ENCODE data around the gene ACAP2. TPM values are rescaled to one million over a fixed set of nuclear protein-coding genes. Genes with fewer than 3 reads are reported as not detected.

The ACAP2 gene
- total RNA-seq, 1 experiment from 2014 or later = 42.0 TPM

GRCh38 chr3:195270817-195271409, 171.9 kb downstream of the ACAP2 start, which contains the start of gene XXYLT1 (continued):
- TF ChIP-seq ATF3 (CRISPR knock-in tag; conservative IDR thresholded peaks at IDR 0.05) = no peak
- no peak for TF ChIP-seq OVOL2 (CRISPR knock-in tag; IDR thresholded peaks at IDR 0.05; ENCODE audit: borderline replicate concordance)
- TF ChIP-seq SMAD3 (CRISPR knock-in tag; IDR thresholded peaks at IDR 0.05; ENCODE audit: borderline replicate concordance) = no peak
- TF ChIP-seq ATF1 (CRISPR knock-in tag; IDR thresholded peaks at IDR 0.05) = no peak
- TF ChIP-seq SP1 (CRISPR knock-in tag; conservative IDR thresholded peaks at IDR 0.05) = peak; percentile 95
- TF ChIP-seq NR1H2 (CRISPR knock-in tag; IDR thresholded peaks at IDR 0.05) = no peak
- TF ChIP-seq GABPB1 (CRISPR knock-in tag; IDR thresholded peaks at IDR 0.05) = no peak
- no peak for TF ChIP-seq ELF4 (CRISPR knock-in tag; IDR thresholded peaks at IDR 0.05; ENCODE audit: low read depth)
- TF ChIP-seq ATF2 (CRISPR knock-in tag; IDR thresholded peaks at IDR 0.05; ENCODE audit: borderline replicate concordance, low read depth) = no peak
- TF ChIP-seq ETV6 (CRISPR knock-in tag; IDR thresholded peaks at IDR 0.05) = no peak
- no peak for TF ChIP-seq RELA (CRISPR knock-in tag; IDR thresholded peaks at IDR 0.05; ENCODE audit: borderline replicate concordance)
- TF ChIP-seq NFATC4 (CRISPR knock-in tag; IDR thresholded peaks at IDR 0.05) = no peak
- 0 out of 2 replicates have a peak, but pooled peaks have one; percentile 28 for TF ChIP-seq ZMAT4 (CRISPR knock-in tag; IDR thresholded peaks at IDR 0.05)
- TF ChIP-seq SMAD4 (CRISPR knock-in tag; IDR thresholded peaks at IDR 0.05) = no peak
- TF ChIP-seq MXD4 (CRISPR knock-in tag; IDR thresholded peaks at IDR 0.05; ENCODE audit: borderline replicate concordance) = no peak
- no peak for TF ChIP-seq E2F1 (CRISPR knock-in tag; IDR thresholded peaks at IDR 0.05)
- no peak for TF ChIP-seq AR (CRISPR knock-in tag; IDR thresholded peaks at IDR 0.05)
- no peak for TF ChIP-seq SOX15 (CRISPR knock-in tag; IDR thresholded peaks at IDR 0.05)
- TF ChIP-seq CREM (CRISPR knock-in tag; IDR thresholded peaks at IDR 0.05) = no peak
- no peak for TF ChIP-seq ZSCAN18 (CRISPR knock-in tag; IDR thresholded peaks at IDR 0.05)
- TF ChIP-seq IRF2 (CRISPR knock-in tag; IDR thresholded peaks at IDR 0.05; ENCODE audit: borderline replicate concordance, low read depth) = no peak
- TF ChIP-seq FOXJ3 (CRISPR knock-in tag; IDR thresholded peaks at IDR 0.05; ENCODE audit: borderline replicate concordance) = no peak
- TF ChIP-seq USF1 (CRISPR knock-in tag; IDR thresholded peaks at IDR 0.05) = no peak
- peak; percentile 89; the same call in 1 of the 2 replicates for TF ChIP-seq JUN (CRISPR knock-in tag; IDR thresholded peaks at IDR 0.05)
- no peak for TF ChIP-seq MYBL2 (CRISPR knock-in tag; IDR thresholded peaks at IDR 0.05)
- no peak for TF ChIP-seq STAT6 (CRISPR knock-in tag; conservative IDR thresholded peaks at IDR 0.05; ENCODE audit: low read depth)
- TF ChIP-seq NR3C1 (CRISPR knock-in tag; conservative IDR thresholded peaks at IDR 0.05; ENCODE audit: low read depth) = no peak
- TF ChIP-seq TEAD4 (CRISPR knock-in tag; IDR thresholded peaks at IDR 0.05) = 0 out of 2 replicates have a peak, but pooled peaks have one; percentile 6
- no peak for TF ChIP-seq NR2C2 (CRISPR knock-in tag; IDR thresholded peaks at IDR 0.05)
